ENCODE data around the gene PTPRK.

The PTPRK gene

GRCh38 chr6:128067446-128068118 lies 452.8 kb downstream of the PTPRK start:
- no peak for DNase-seq (ENCODE audit: low read depth)

- DNase-seq (ENCODE audit: low read depth): no peak
Observed at GRCh38 chr6:128065072-128065471, 455.3 kb downstream of the PTPRK start.

- no peak for DNase-seq (ENCODE audit: low read depth)
Observed at GRCh38 chr6:128064540-128064895, 455.9 kb downstream of the PTPRK start.

- no peak for DNase-seq (ENCODE audit: low read depth)
Observed at GRCh38 chr6:128063850-128064539, 456.4 kb downstream of the PTPRK start.

GRCh38 chr6:128062882-128063603 lies 457.4 kb downstream of the PTPRK start:
- DNase-seq (ENCODE audit: low read depth): no peak

GRCh38 chr6:128057946-128058345 lies 462.5 kb downstream of the PTPRK start:
- DNase-seq (ENCODE audit: low read depth): no peak

- no peak for DNase-seq (ENCODE audit: low read depth)
Observed at GRCh38 chr6:128057541-128057940, 462.9 kb downstream of the PTPRK start.

GRCh38 chr6:128053109-128053508 lies 467.3 kb downstream of the PTPRK start:
- DNase-seq (ENCODE audit: low read depth): no peak

- no peak for DNase-seq (ENCODE audit: low read depth)
Observed at GRCh38 chr6:128047989-128048388, 472.4 kb downstream of the PTPRK start.

GRCh38 chr6:128046033-128046432 lies 474.4 kb downstream of the PTPRK start:
- DNase-seq (ENCODE audit: low read depth): no peak

- no peak for DNase-seq (ENCODE audit: low read depth)
Observed at GRCh38 chr6:128039543-128039942, 480.9 kb downstream of the PTPRK start.

- DNase-seq (ENCODE audit: low read depth): no peak
Observed at GRCh38 chr6:128036808-128037570, 483.4 kb downstream of the PTPRK start.

- no peak for DNase-seq (ENCODE audit: low read depth)
Observed at GRCh38 chr6:128033156-128033555, 487.2 kb downstream of the PTPRK start.

- no peak for DNase-seq (ENCODE audit: low read depth)
Observed at GRCh38 chr6:128032042-128032441, 488.4 kb downstream of the PTPRK start.

- no peak for DNase-seq (ENCODE audit: low read depth)
Observed at GRCh38 chr6:128029826-128030225, 490.6 kb downstream of the PTPRK start.

- no peak for DNase-seq (ENCODE audit: low read depth)
Observed at GRCh38 chr6:128028183-128028582, 492.2 kb downstream of the PTPRK start.

GRCh38 chr6:128025478-128025877 lies 494.9 kb downstream of the PTPRK start:
- DNase-seq (ENCODE audit: low read depth): no peak

- DNase-seq (ENCODE audit: low read depth): no peak
Observed at GRCh38 chr6:128024969-128025368, 495.4 kb downstream of the PTPRK start.

GRCh38 chr6:128024046-128024445 lies 496.4 kb downstream of the PTPRK start:
- DNase-seq (ENCODE audit: low read depth): no peak

GRCh38 chr6:128018821-128019220 lies 501.6 kb downstream of the PTPRK start:
- DNase-seq (ENCODE audit: low read depth): no peak

GRCh38 chr6:128017288-128017687 lies 503.1 kb downstream of the PTPRK start:
- no peak for DNase-seq (ENCODE audit: low read depth)

GRCh38 chr6:128007658-128008057 lies 512.7 kb downstream of the PTPRK start:
- no peak for DNase-seq (ENCODE audit: low read depth)

Data from activated T-cell treated with anti-CD3 and anti-CD28 coated beads for 24 hours (primary cell).